NCI-H1092 treated with DMSO at 0.1 percent for 48 hours (cell line): ENCODE measurements around the gene HES5.

Source experiments
- DNase-seq: peaks from one replicate; lab custom pipeline; 2025; lab: John Stamatoyannopoulos, UW

HES5 gene

GRCh38 chr1:2499986-2500596, 30.0 kb downstream of the HES5 start:
- DNase-seq, result no peak

GRCh38 chr1:2499260-2499659, 30.8 kb downstream of the HES5 start:
- no peak for DNase-seq

GRCh38 chr1:2498648-2499047, 31.4 kb downstream of the HES5 start:
- no peak for DNase-seq

- DNase-seq, result no peak
Observed at GRCh38 chr1:2497891-2498290, 32.2 kb downstream of the HES5 start.

- no peak for DNase-seq
Observed at GRCh38 chr1:2496746-2497145, 33.3 kb downstream of the HES5 start.

- no peak for DNase-seq
Observed at GRCh38 chr1:2496087-2496622, 33.9 kb downstream of the HES5 start.

- DNase-seq, result no peak
Observed at GRCh38 chr1:2495546-2495945, 34.5 kb downstream of the HES5 start.

GRCh38 chr1:2495026-2495425, 35.0 kb downstream of the HES5 start:
- no peak for DNase-seq

GRCh38 chr1:2494323-2494693, 35.8 kb downstream of the HES5 start:
- no peak for DNase-seq

GRCh38 chr1:2493691-2494322, 36.3 kb downstream of the HES5 start:
- no peak for DNase-seq

- no peak for DNase-seq
Observed at GRCh38 chr1:2493218-2493617, 36.8 kb downstream of the HES5 start.

GRCh38 chr1:2492091-2492490, 38.0 kb downstream of the HES5 start:
- DNase-seq, result no peak

GRCh38 chr1:2489615-2490014, 40.4 kb downstream of the HES5 start:
- no peak for DNase-seq

GRCh38 chr1:2488688-2489087, 41.4 kb downstream of the HES5 start:
- DNase-seq, result no peak

GRCh38 chr1:2486558-2486957, 43.5 kb downstream of the HES5 start:
- no peak for DNase-seq

GRCh38 chr1:2486041-2486440, 44.0 kb downstream of the HES5 start:
- DNase-seq, result no peak

GRCh38 chr1:2483970-2484369, 46.1 kb downstream of the HES5 start:
- DNase-seq, result no peak

- no peak for DNase-seq
Observed at GRCh38 chr1:2483026-2483425, 47.0 kb downstream of the HES5 start.

GRCh38 chr1:2482588-2482987, 47.5 kb downstream of the HES5 start:
- no peak for DNase-seq

- DNase-seq, result no peak
Observed at GRCh38 chr1:2481885-2482284, 48.2 kb downstream of the HES5 start.

GRCh38 chr1:2480986-2481364, 49.1 kb downstream of the HES5 start:
- DNase-seq, result peak; percentile 55

- DNase-seq, result peak; percentile 11
Observed at GRCh38 chr1:2480236-2480985, 49.7 kb downstream of the HES5 start.

GRCh38 chr1:2479618-2480017, 50.4 kb downstream of the HES5 start:
- DNase-seq, result no peak
